ENCODE results near the gene KCNK3.

Gene KCNK3

GRCh38 chr2:26715528-26716270 is 23.2 kb downstream of the KCNK3 start:
- no peaks in the 10 kb centered on the region for H3K9me3 ChIP-seq (ENCODE audit: control insufficient read depth, insufficient read depth, low read length)
- H3K27me3 ChIP-seq (ENCODE audit: control insufficient read depth, insufficient read depth, low read length) = no peaks in the 10 kb centered on the region
- no peaks in the 10 kb centered on the region for H3K36me3 ChIP-seq (ENCODE audit: control insufficient read depth, insufficient read depth, low read length)
- peaks cover 2% of the 10 kb centered on the region; the same call in 1 of the 2 replicates for H3K4me1 ChIP-seq (ENCODE audit: control insufficient read depth, insufficient read depth, low read length)
- H3K27ac ChIP-seq (ENCODE audit: low read depth, low read length) = no peak overlapping the region
- H3K4me3 ChIP-seq (ENCODE audit: low read depth, low read length) = no peak overlapping the region
- H3K9ac ChIP-seq (ENCODE audit: low read depth, low read length) = no peak overlapping the region

GRCh38 chr2:26716340-26716739 is 23.8 kb downstream of the KCNK3 start:
- no peak overlapping the region for H3K27ac ChIP-seq (ENCODE audit: low read depth, low read length)
- no peaks in the 10 kb centered on the region for H3K36me3 ChIP-seq (ENCODE audit: control insufficient read depth, insufficient read depth, low read length)
- no peaks in the 10 kb centered on the region for H3K9me3 ChIP-seq (ENCODE audit: control insufficient read depth, insufficient read depth, low read length)
- H3K4me1 ChIP-seq (ENCODE audit: control insufficient read depth, insufficient read depth, low read length) = peaks cover 8% of the 10 kb centered on the region; the same call in 1 of the 2 replicates
- H3K4me3 ChIP-seq (ENCODE audit: low read depth, low read length) = no peak overlapping the region
- no peaks in the 10 kb centered on the region for H3K27me3 ChIP-seq (ENCODE audit: control insufficient read depth, insufficient read depth, low read length)
- no peak overlapping the region for H3K9ac ChIP-seq (ENCODE audit: low read depth, low read length)

GRCh38 chr2:26716769-26717168 is 24.2 kb downstream of the KCNK3 start:
- Histone ChIP-seq H3K27me3 (ENCODE audit: control insufficient read depth, insufficient read depth, low read length) (no peaks in the 10 kb centered on the region), H3K9me3 (ENCODE audit: control insufficient read depth, insufficient read depth, low read length) (no peaks in the 10 kb centered on the region), H3K9ac (ENCODE audit: low read depth, low read length) (no peak overlapping the region), H3K27ac (ENCODE audit: low read depth, low read length) (no peak overlapping the region), H3K4me1 (ENCODE audit: control insufficient read depth, insufficient read depth, low read length) (peaks cover 12% of the 10 kb centered on the region; the same call in 1 of the 2 replicates), H3K36me3 (ENCODE audit: control insufficient read depth, insufficient read depth, low read length) (no peaks in the 10 kb centered on the region), H3K4me3 (ENCODE audit: low read depth, low read length) (no peak overlapping the region)

- Histone ChIP-seq H3K4me3 (ENCODE audit: low read depth, low read length) (no peak overlapping the region), H3K27me3 (ENCODE audit: control insufficient read depth, insufficient read depth, low read length) (no peaks in the 10 kb centered on the region), H3K27ac (ENCODE audit: low read depth, low read length) (no peak overlapping the region), H3K36me3 (ENCODE audit: control insufficient read depth, insufficient read depth, low read length) (no peaks in the 10 kb centered on the region), H3K4me1 (ENCODE audit: control insufficient read depth, insufficient read depth, low read length) (peaks cover 12% of the 10 kb centered on the region; the same call in 1 of the 2 replicates), H3K9ac (ENCODE audit: low read depth, low read length) (no peak overlapping the region), H3K9me3 (ENCODE audit: control insufficient read depth, insufficient read depth, low read length) (no peaks in the 10 kb centered on the region)
Measured at GRCh38 chr2:26717362-26717761, 24.8 kb downstream of the KCNK3 start.

- Histone ChIP-seq H3K27me3 (ENCODE audit: control insufficient read depth, insufficient read depth, low read length) (no peaks in the 10 kb centered on the region), H3K4me1 (ENCODE audit: control insufficient read depth, insufficient read depth, low read length) (peaks cover 12% of the 10 kb centered on the region; the same call in 1 of the 2 replicates), H3K27ac (ENCODE audit: low read depth, low read length) (no peak overlapping the region)
Measured at GRCh38 chr2:26718949-26719686, 26.6 kb downstream of the KCNK3 start.

GRCh38 chr2:26720322-26721114 is 28.0 kb downstream of the KCNK3 start:
- H3K27ac ChIP-seq (ENCODE audit: low read depth, low read length) = no peak overlapping the region
- H3K4me3 ChIP-seq (ENCODE audit: low read depth, low read length) = no peak overlapping the region
- no peaks in the 10 kb centered on the region for H3K9me3 ChIP-seq (ENCODE audit: control insufficient read depth, insufficient read depth, low read length)
- no peaks in the 10 kb centered on the region for H3K27me3 ChIP-seq (ENCODE audit: control insufficient read depth, insufficient read depth, low read length)
- H3K9ac ChIP-seq (ENCODE audit: low read depth, low read length) = no peak overlapping the region
- peaks cover 12% of the 10 kb centered on the region; the same call in 1 of the 2 replicates for H3K4me1 ChIP-seq (ENCODE audit: control insufficient read depth, insufficient read depth, low read length)
- no peaks in the 10 kb centered on the region for H3K36me3 ChIP-seq (ENCODE audit: control insufficient read depth, insufficient read depth, low read length)

More at GRCh38 chr2:26718949-26719686, 26.6 kb downstream of the KCNK3 start:
- Histone ChIP-seq H3K9me3 (ENCODE audit: control insufficient read depth, insufficient read depth, low read length) (no peaks in the 10 kb centered on the region), H3K9ac (ENCODE audit: low read depth, low read length) (no peak overlapping the region), H3K4me3 (ENCODE audit: low read depth, low read length) (no peak overlapping the region), H3K36me3 (ENCODE audit: control insufficient read depth, insufficient read depth, low read length) (no peaks in the 10 kb centered on the region)

GRCh38 chr2:26721115-26722032 is 28.9 kb downstream of the KCNK3 start:
- Histone ChIP-seq H3K4me1 (ENCODE audit: control insufficient read depth, insufficient read depth, low read length) (peaks cover 12% of the 10 kb centered on the region; the same call in 1 of the 2 replicates), H3K4me3 (ENCODE audit: low read depth, low read length) (no peak overlapping the region), H3K27ac (ENCODE audit: low read depth, low read length) (no peak overlapping the region), H3K9ac (ENCODE audit: low read depth, low read length) (no peak overlapping the region), H3K36me3 (ENCODE audit: control insufficient read depth, insufficient read depth, low read length) (no peaks in the 10 kb centered on the region), H3K27me3 (ENCODE audit: control insufficient read depth, insufficient read depth, low read length) (no peaks in the 10 kb centered on the region), H3K9me3 (ENCODE audit: control insufficient read depth, insufficient read depth, low read length) (no peaks in the 10 kb centered on the region)

GRCh38 chr2:26722328-26722727 is 29.8 kb downstream of the KCNK3 start:
- H3K27ac ChIP-seq (ENCODE audit: low read depth, low read length) = no peak overlapping the region
- H3K36me3 ChIP-seq (ENCODE audit: control insufficient read depth, insufficient read depth, low read length) = no peaks in the 10 kb centered on the region
- H3K9me3 ChIP-seq (ENCODE audit: control insufficient read depth, insufficient read depth, low read length) = no peaks in the 10 kb centered on the region
- H3K4me1 ChIP-seq (ENCODE audit: control insufficient read depth, insufficient read depth, low read length) = peaks cover 12% of the 10 kb centered on the region; the same call in 1 of the 2 replicates
- no peak overlapping the region for H3K9ac ChIP-seq (ENCODE audit: low read depth, low read length)
- no peak overlapping the region for H3K4me3 ChIP-seq (ENCODE audit: low read depth, low read length)
- H3K27me3 ChIP-seq (ENCODE audit: control insufficient read depth, insufficient read depth, low read length) = no peaks in the 10 kb centered on the region

GRCh38 chr2:26722911-26723310 is 30.4 kb downstream of the KCNK3 start:
- no peak overlapping the region for H3K9ac ChIP-seq (ENCODE audit: low read depth, low read length)
- no peak overlapping the region for H3K4me3 ChIP-seq (ENCODE audit: low read depth, low read length)
- no peak overlapping the region for H3K27ac ChIP-seq (ENCODE audit: low read depth, low read length)

GRCh38 chr2:26723475-26723874 is 31.0 kb downstream of the KCNK3 start:
- no peak overlapping the region for H3K4me3 ChIP-seq (ENCODE audit: low read depth, low read length)

More at GRCh38 chr2:26722911-26723310, 30.4 kb downstream of the KCNK3 start:
- Histone ChIP-seq H3K27me3 (ENCODE audit: control insufficient read depth, insufficient read depth, low read length) (no peaks in the 10 kb centered on the region), H3K9me3 (ENCODE audit: control insufficient read depth, insufficient read depth, low read length) (no peaks in the 10 kb centered on the region), H3K4me1 (ENCODE audit: control insufficient read depth, insufficient read depth, low read length) (peaks cover 12% of the 10 kb centered on the region; the same call in 1 of the 2 replicates), H3K36me3 (ENCODE audit: control insufficient read depth, insufficient read depth, low read length) (no peaks in the 10 kb centered on the region)

More at GRCh38 chr2:26723475-26723874, 31.0 kb downstream of the KCNK3 start:
- no peaks in the 10 kb centered on the region for H3K36me3 ChIP-seq (ENCODE audit: control insufficient read depth, insufficient read depth, low read length)
- no peaks in the 10 kb centered on the region for H3K27me3 ChIP-seq (ENCODE audit: control insufficient read depth, insufficient read depth, low read length)
- peaks cover 12% of the 10 kb centered on the region; the same call in 1 of the 2 replicates for H3K4me1 ChIP-seq (ENCODE audit: control insufficient read depth, insufficient read depth, low read length)
- no peak overlapping the region for H3K27ac ChIP-seq (ENCODE audit: low read depth, low read length)
- H3K9ac ChIP-seq (ENCODE audit: low read depth, low read length) = no peak overlapping the region
- H3K9me3 ChIP-seq (ENCODE audit: control insufficient read depth, insufficient read depth, low read length) = no peaks in the 10 kb centered on the region
